B cell (primary cell): Measurements from ENCODE around the gene PROM2. TPM values are rescaled to one million over a fixed set of nuclear protein-coding genes. Genes with fewer than 3 reads are reported as not detected.

Experiments used
- ATAC-seq: fragments of 200-7000 bp; cut with Tn5 transposase; one replicate; pipeline ENCODE4 v1.10.0; 2021; ENCODE audit warnings: low read depth, mild to moderate bottlenecking, moderate number of reproducible peaks, moderate library complexity
- CTCF ChIA-PET: fragments of 350-600 bp; sonication (Branson Sonifier 250); formaldehyde crosslinking; loops from one replicate; lab custom pipeline; 2021; ENCODE audit warnings: antibody characterized with exemption, inconsistent platforms; lab: Charles Lee
- POLR2A ChIA-PET: fragments of 350-600 bp; sonication (Branson Sonifier 250); formaldehyde crosslinking; loops from one replicate; lab custom pipeline; 2021; ENCODE audit warnings: antibody characterized with exemption; lab: Charles Lee
- DNase-seq: peaks from one replicate; pipeline ENCODE4 v3.0.0; 2013
- H2AFZ ChIP-seq: 2 replicates; pipeline ENCODE4 v1.6.1; 2012; ENCODE audit warnings: mild to moderate bottlenecking, low read depth, low read length; ENCODE audit not compliant: insufficient read depth, poor library complexity, severe bottlenecking
- H3K27ac ChIP-seq, 2 donors: 1 replicate in 1 of 2; 2 replicates in 1 of 2; pipeline ENCODE4 v1.5.1; 2012 to 2013; ENCODE audit warnings: low read length in 2 of 2, mild to moderate bottlenecking in 2 of 2, moderate library complexity in 1 of 2
- H3K27me3 ChIP-seq, 4 experiments: fragments of 200-600 bp in 1 of 4; sonication (generic) in 1 of 4; replicated peaks in 1 of 4; 1 replicate in 2 of 4; 2 replicates in 2 of 4; pipeline versions ENCODE4 v1.6.1 to v1.7.0; 2013 to 2016; ENCODE audit warnings: low read length in 3 of 4, mild to moderate bottlenecking in 2 of 4, mixed read lengths in 1 of 4, moderate library complexity in 1 of 4; ENCODE audit not compliant: insufficient read depth in 4 of 4, control insufficient read depth in 3 of 4; ENCODE audit errors: control extremely low read depth in 1 of 4
- H3K36me3 ChIP-seq, 2 experiments: replicated peaks in 1 of 2; 1 replicate in 1 of 2; 2 replicates in 1 of 2; pipeline versions ENCODE4 v1.6.1 to v1.7.1; 2013; ENCODE audit warnings: low read length in 1 of 2; ENCODE audit not compliant: insufficient read depth in 2 of 2, control insufficient read depth in 1 of 2; ENCODE audit errors: control extremely low read depth in 1 of 2, extremely low read depth in 1 of 2
- H3K4me1 ChIP-seq, 2 donors: fragments of 200-600 bp in 1 of 2; sonication (generic) in 1 of 2; 1 replicate in 1 of 2; 2 replicates in 1 of 2; pipeline versions ENCODE4 v1.5.1 to v1.6.1; 2013 to 2017; ENCODE audit warnings: low read length in 2 of 2; ENCODE audit not compliant: control insufficient read depth in 2 of 2, insufficient read depth in 2 of 2
- H3K4me2 ChIP-seq: replicated peaks from 2 replicates; pipeline ENCODE3; 2012; ENCODE audit warnings: mild to moderate bottlenecking, low read depth, low read length; ENCODE audit not compliant: poor library complexity, severe bottlenecking
- H3K4me3 ChIP-seq, 5 experiments: fragments of 200-600 bp in 1 of 5; sonication (generic) in 1 of 5; 1 replicate in 3 of 5; 2 replicates in 2 of 5; pipeline versions ENCODE4 v1.5.1 to v1.7.0; 2011 to 2016; ENCODE audit warnings: low read length in 4 of 5, mild to moderate bottlenecking in 4 of 5, low read depth in 2 of 5, control low read depth in 1 of 5, moderate library complexity in 1 of 5; ENCODE audit not compliant: insufficient read depth in 1 of 5; ENCODE audit errors: control extremely low read depth in 1 of 5, extremely low read depth in 1 of 5
- H3K79me2 ChIP-seq: fragments of 200-600 bp; sonication (generic); one replicate; pipeline ENCODE4 v1.6.0; 2016; ENCODE audit warnings: low read length; ENCODE audit not compliant: control insufficient read depth, insufficient read depth
- H3K9ac ChIP-seq: fragments of 200-600 bp; sonication (generic); 2 replicates; pipeline ENCODE4 v1.6.1; 2017; ENCODE audit warnings: mild to moderate bottlenecking, low read length, moderate library complexity
- H3K9me3 ChIP-seq, 3 donors: one replicate each; pipeline versions ENCODE4 v1.6.1 to v1.7.1; 2013; ENCODE audit warnings: low read length in 2 of 3; ENCODE audit not compliant: control insufficient read depth in 2 of 3, insufficient read depth in 1 of 3; ENCODE audit errors: control extremely low read depth in 1 of 3
- H4K20me1 ChIP-seq: 2 replicates; pipeline ENCODE4 v1.6.0; 2012; ENCODE audit warnings: mild to moderate bottlenecking, low read length; ENCODE audit not compliant: insufficient read depth, control insufficient read depth, poor library complexity, severe bottlenecking
- H3K27ac Mint-ChIP-seq: one replicate; pipeline ENCODE4 v1.8.0; 2021; ENCODE audit warnings: mixed read lengths
- H3K27me3 Mint-ChIP-seq: one replicate; pipeline ENCODE4 v1.8.0; 2021; ENCODE audit warnings: mixed read lengths
- H3K4me1 Mint-ChIP-seq: one replicate; pipeline ENCODE4 v1.8.0; 2021; ENCODE audit warnings: mixed read lengths
- H3K4me3 Mint-ChIP-seq: one replicate; pipeline ENCODE4 v1.8.0; 2021; ENCODE audit warnings: mixed read lengths
- H3K9me3 Mint-ChIP-seq: one replicate; pipeline ENCODE4 v1.8.0; 2022; ENCODE audit warnings: mixed read lengths; ENCODE audit not compliant: insufficient read depth
- CTCF ChIP-seq: fragments of 200-600 bp; IDR thresholded peaks from one replicate; pipeline ENCODE4 v1.8.0; 2022; ENCODE audit warnings: antibody characterized with exemption, mild to moderate bottlenecking
- EZH2 ChIP-seq: IDR thresholded peaks from 2 replicates; pipeline ENCODE4 v1.6.1; 2012; ENCODE audit warnings: borderline replicate concordance, low read depth, mild to moderate bottlenecking, moderate library complexity, low read length; ENCODE audit not compliant: insufficient read depth, poor library complexity, severe bottlenecking
- WGBS: methylation state at CpG from one replicate; pipeline ENCODE4 v1.1.5; 2013; ENCODE audit warnings: missing lambda C conversion rate; ENCODE audit not compliant: insufficient coverage; 5-methylcytosine and 5-hydroxymethylcytosine counted together
- intact Hi-C: fragments of 100-400 bp; cut with micrococcal nuclease; formaldehyde crosslinking; loops from one replicate; pipeline ENCODE4 v1.10.0; 2022
- polyA plus RNA-seq: library from polyadenylated mRNA; depleted of rRNA; stranded (reverse); fragments of >200 nt; gene quantifications from 2 replicates; pipeline ENCODE4 v1.2.3, GENCODE V29; 2012
- total RNA-seq, 2 donors: library from RNA; stranded (reverse); fragments of 120-200 nt in 1 of 2; gene quantifications; 1 replicate in 1 of 2; 2 replicates in 1 of 2; pipeline versions ENCODE4 v1.2.3 to v1.2.4, GENCODE V29; 2013 to 2022

Gene PROM2
- total and polyA plus RNA-seq, 2 donors (not counting 1 experiment from before 2014, with no cell fraction given), result 0.67 to 1.3 TPM

GRCh38 chr2:95283562-95283961, 9.3 kb downstream of the PROM2 start:
- Histone ChIP-seq H3K4me3 (no peak overlapping the region), H3K4me1 (no peaks in the 10 kb centered on the region), H3K79me2 (no peaks in the 10 kb centered on the region), H3K4me2 (no peak overlapping the region), H3K9me3 (peaks cover 0 to 4% (median 0%) of the 10 kb centered on the region in 3 donors), H2AFZ (no peak overlapping the region), H4K20me1 (no peaks in the 10 kb centered on the region), H3K36me3 (no peaks in the 10 kb centered on the region), H3K9ac (no peak overlapping the region), H3K27me3 (no peaks in the 10 kb centered on the region), H3K27ac (no peak overlapping the region)
- no CpG with 5 or more reads among the region's 4 CpGs for WGBS
- H3K9me3 Mint-ChIP-seq, result no peaks in the 10 kb centered on the region
- ChIA-PET POLR2A (no interaction called here), CTCF (no interaction called here)
- no peak overlapping the region for H3K27ac Mint-ChIP-seq
- intact Hi-C loops, result no loop called here
- H3K27me3 Mint-ChIP-seq, result no peaks in the 10 kb centered on the region
- DNase-seq (no peak), ATAC-seq (no peak)
- H3K4me1 Mint-ChIP-seq, result no peaks in the 10 kb centered on the region
- TF ChIP-seq EZH2 (no peak), CTCF (no peak)
- H3K4me3 Mint-ChIP-seq, result no peak overlapping the region

GRCh38 chr2:95284886-95285541, 10.8 kb downstream of the PROM2 start:
- WGBS, result 90% methylated on average over 11 of the region's 13 CpGs
- TF ChIP-seq EZH2 (no peak), CTCF (no peak)

More at GRCh38 chr2:95284886-95285541, 10.8 kb downstream of the PROM2 start:
- H3K9me3 Mint-ChIP-seq, result peaks cover under 1% of the 10 kb centered on the region
- H2AFZ ChIP-seq, result no peak overlapping the region
- H3K9ac ChIP-seq, result no peak overlapping the region
- ATAC-seq, result no peak
- no peaks in the 10 kb centered on the region for H3K27me3 ChIP-seq
- ChIA-PET CTCF (no interaction called here), POLR2A (no interaction called here)
- H3K4me1 ChIP-seq, result no peaks in the 10 kb centered on the region
- no peaks in the 10 kb centered on the region for H3K36me3 ChIP-seq
- no peak overlapping the region for H3K27ac Mint-ChIP-seq
- no peaks in the 10 kb centered on the region for H3K4me1 Mint-ChIP-seq
- H3K4me2 ChIP-seq, result no peak overlapping the region
- H3K27me3 Mint-ChIP-seq, result no peaks in the 10 kb centered on the region
- no peaks in the 10 kb centered on the region for H3K79me2 ChIP-seq
- intact Hi-C loops, result no loop called here
- peaks cover 0 to 10% (median 0%) of the 10 kb centered on the region in 3 donors for H3K9me3 ChIP-seq
- no peak overlapping the region for H3K4me3 Mint-ChIP-seq
- no peaks in the 10 kb centered on the region for H4K20me1 ChIP-seq
- H3K4me3 ChIP-seq, result no peak overlapping the region
- DNase-seq, result no peak
- no peak overlapping the region for H3K27ac ChIP-seq
